HuH-7 (cell line): Measurements from ENCODE around the gene ASIC4.

Experiments used
- DNase-seq: peaks from one replicate; pipeline ENCODE4 v3.0.0; 2011; ENCODE audit warnings: low spot score

The ASIC4 gene, protein sequence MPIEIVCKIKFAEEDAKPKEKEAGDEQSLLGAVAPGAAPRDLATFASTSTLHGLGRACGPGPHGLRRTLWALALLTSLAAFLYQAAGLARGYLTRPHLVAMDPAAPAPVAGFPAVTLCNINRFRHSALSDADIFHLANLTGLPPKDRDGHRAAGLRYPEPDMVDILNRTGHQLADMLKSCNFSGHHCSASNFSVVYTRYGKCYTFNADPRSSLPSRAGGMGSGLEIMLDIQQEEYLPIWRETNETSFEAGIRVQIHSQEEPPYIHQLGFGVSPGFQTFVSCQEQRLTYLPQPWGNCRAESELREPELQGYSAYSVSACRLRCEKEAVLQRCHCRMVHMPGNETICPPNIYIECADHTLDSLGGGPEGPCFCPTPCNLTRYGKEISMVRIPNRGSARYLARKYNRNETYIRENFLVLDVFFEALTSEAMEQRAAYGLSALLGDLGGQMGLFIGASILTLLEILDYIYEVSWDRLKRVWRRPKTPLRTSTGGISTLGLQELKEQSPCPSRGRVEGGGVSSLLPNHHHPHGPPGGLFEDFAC

DNA sequence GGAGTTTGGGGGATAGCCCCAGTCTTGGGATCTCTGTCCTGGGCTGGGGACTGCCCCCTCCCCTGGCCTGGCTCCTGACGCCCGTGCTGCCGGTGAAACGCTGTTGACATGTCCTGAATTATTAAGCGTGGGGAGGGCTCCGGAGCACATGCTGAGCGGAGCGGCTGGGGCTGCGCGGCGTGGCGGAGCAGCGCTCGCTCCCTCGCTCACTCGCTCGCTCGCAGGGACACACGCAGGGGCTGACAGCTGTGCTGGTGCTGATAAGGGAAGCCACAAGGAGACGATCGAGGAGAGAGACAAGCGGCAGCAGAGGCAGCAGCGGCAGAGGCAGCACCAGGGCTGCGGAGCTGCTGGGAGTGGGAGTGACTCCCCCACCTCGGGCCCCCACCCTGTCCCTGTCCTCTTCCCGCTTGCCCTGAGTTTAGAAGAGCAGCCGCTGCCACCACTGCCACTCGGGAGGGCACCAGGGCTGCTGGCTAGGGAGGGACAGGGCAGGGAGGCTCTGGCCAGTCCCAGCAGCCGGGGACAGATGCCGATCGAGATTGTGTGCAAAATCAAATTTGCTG, at the start of gene ASIC4:
ASIC4 (plus strand) TSS at position 287 of the 566 bp plus-strand sequence; CDS start at position 530, 243 bp downstream.
- DNase-seq, result no peak

DNA sequence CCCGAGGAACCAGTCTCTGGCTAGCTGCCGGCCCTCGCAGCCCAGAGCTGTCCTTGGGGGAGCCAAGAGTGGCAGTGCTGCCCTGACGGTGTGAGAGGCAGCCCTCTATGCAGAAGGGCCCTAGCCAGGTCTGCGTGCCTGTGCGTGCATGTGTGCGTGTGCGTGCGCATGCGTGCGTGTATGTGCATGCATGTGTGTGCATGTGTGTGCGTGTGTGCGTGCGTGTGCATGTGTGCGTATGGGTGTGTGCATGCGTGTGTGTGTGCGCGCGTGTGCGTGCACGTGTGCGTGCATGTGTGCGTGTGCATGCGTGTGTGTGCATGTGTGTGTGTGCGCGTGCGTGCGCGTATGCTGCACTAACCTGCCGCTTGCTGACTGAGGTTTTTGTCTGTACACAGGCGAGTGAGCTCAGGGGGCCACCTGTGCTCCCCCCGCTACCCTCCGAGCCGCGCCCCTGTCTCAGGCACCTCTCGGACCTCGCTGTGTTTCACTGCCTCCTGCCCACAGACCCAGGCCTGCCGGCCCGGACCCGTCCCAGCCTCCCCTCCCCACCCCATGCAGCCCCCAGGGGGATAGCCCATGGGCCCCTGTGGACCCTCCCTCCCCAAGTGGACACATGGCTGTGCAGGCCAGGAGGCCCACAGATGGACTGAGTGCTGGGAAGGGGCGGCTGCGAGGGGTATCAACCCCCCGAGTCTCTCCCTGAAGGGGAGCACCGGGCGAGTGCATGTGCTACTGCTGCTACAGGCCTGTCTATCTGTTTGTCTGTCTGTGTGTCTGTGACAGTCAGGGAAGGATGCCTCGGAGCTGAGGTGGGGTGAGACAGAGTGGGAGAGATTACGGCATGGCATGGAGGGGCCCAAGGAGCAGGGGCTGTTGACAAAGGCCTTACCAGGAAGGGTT, 48.4 kb upstream of the ASIC4 start:
- DNase-seq, result no peak

DNA sequence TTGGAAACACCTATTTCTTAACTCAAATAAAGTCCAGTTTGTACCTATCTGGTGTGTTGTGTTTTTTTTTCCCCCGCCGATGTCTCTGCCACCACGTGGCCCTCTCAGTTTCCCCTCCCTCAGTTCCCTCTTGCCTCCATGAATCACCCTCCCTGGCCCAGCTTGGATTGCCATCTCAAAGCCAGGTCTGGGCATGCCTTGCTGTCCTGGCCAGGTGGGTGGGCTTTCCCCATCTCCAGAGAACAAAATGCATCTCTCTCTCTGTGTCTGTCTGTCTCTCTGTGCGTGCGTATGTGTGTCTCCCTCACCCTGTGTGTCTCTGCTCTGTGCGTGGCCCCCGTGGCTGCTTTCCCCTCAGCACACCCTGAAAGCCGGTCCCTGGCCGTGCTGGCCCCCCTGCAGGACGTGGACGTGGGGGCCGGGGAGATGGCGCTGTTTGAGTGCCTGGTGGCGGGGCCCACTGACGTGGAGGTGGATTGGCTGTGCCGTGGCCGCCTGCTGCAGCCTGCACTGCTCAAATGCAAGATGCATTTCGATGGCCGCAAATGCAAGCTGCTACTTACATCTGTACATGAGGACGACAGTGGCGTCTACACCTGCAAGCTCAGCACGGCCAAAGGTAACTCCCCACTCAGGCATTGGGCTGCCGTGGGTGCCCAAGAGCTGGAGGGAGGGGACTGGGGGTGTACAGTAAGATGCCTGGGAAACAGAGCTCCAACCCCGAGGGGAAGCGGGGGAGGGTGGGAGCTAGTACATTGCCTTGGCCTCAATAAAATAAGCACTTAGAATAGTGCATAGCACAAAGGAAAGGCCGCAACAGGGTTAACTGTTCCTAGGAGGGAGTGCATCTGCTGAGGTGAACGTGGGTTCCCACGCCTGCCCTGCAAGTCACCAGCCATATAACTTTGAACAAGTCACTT, 47.2 kb upstream of the ASIC4 start:
- DNase-seq, result no peak

DNA sequence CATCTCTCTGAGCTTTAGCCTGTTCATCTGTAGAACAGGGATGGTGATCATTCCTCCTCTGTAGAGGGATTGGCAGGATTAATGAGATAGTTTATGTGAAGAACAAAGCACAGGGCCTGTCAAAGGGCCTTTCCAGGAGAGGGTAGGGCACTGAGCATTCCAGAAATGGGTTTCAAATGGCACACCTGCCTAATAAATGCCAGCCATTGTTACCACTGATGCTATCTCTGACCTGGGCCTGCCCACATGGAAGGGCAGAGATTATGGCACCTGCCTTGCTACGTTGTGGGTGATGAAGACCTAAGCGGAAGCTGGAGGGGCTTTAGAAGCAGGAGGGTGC, 46.6 kb upstream of the ASIC4 start:
- DNase-seq, result no peak

- DNase-seq, result no peak
These were observed 45.7 kb upstream of the ASIC4 start for GRCh38 chr2:219468410-219469185.

DNA sequence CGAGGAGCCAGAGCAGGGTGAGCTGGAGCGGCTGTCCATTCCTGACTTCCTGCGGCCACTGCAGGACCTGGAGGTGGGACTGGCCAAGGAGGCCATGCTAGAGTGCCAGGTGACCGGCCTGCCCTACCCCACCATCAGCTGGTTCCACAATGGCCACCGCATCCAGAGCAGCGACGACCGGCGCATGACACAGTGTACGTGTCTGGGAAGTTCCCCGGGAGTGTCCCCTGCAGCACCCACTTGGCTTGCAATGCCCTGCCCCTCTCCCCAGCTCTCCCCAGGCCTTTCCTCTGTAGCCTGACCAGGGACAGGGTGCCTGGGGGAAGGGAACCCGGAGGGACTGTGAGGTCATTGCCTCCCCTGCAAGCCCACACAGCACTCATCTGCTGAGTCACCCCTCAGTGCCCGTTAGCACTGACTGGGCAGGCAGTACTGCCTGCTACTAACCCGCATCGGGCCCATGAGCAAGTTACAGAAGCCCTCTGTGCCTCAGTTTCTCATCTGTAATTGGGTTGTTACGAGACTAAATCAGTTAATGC, 45.0 kb upstream of the ASIC4 start:
- no peak for DNase-seq

- no peak for DNase-seq
These were observed 43.9 kb upstream of the ASIC4 start for GRCh38 chr2:219470429-219470828.

- no peak for DNase-seq
These were observed 42.6 kb upstream of the ASIC4 start for GRCh38 chr2:219471476-219472371.

- no peak for DNase-seq
These were observed 41.6 kb upstream of the ASIC4 start for GRCh38 chr2:219472629-219473187.

DNA sequence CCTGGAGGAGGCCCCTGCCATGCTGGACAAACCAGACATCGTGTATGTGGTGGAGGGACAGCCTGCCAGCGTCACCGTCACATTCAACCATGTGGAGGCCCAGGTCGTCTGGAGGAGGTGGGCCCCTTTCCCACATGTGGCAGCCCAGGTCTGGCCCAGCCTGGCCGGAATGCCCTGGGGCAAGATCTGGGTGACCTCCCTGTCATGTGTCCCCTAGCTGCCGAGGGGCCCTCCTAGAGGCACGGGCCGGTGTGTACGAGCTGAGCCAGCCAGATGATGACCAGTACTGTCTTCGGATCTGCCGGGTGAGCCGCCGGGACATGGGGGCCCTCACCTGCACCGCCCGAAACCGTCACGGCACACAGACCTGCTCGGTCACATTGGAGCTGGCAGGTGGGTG, 40.8 kb upstream of the ASIC4 start:
- no peak for DNase-seq

- no peak for DNase-seq
These were observed 39.8 kb upstream of the ASIC4 start for GRCh38 chr2:219474285-219475060.

DNA sequence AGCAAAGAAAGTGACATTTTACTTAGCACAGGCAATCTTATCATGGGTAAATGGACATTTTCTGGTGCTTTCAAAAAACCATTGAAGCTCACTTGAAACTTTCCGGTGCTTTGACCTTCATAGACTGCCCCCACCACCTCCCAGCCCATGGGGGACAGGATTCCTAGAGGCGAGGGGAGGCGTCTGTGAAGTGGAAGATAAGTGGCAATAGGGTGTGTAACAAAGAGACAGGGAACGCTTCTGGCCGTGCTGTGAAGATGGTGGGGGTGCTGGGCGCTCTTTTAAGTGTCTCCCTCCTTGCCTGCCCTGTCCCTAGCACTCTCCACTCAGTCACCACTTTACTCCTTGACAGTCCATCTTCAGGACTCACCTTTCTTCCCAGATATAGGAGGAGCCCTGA, 39.0 kb upstream of the ASIC4 start:
- DNase-seq, result no peak

GRCh38 chr2:219475697-219476651, 38.3 kb upstream of the ASIC4 start:
- peak; percentile 95 for DNase-seq

- no peak for DNase-seq
These were observed 37.6 kb upstream of the ASIC4 start for GRCh38 chr2:219476652-219477151.

- DNase-seq, result no peak
These were observed 37.1 kb upstream of the ASIC4 start for GRCh38 chr2:219477179-219477578.

GRCh38 chr2:219477815-219478214, 36.5 kb upstream of the ASIC4 start:
- no peak for DNase-seq

DNA sequence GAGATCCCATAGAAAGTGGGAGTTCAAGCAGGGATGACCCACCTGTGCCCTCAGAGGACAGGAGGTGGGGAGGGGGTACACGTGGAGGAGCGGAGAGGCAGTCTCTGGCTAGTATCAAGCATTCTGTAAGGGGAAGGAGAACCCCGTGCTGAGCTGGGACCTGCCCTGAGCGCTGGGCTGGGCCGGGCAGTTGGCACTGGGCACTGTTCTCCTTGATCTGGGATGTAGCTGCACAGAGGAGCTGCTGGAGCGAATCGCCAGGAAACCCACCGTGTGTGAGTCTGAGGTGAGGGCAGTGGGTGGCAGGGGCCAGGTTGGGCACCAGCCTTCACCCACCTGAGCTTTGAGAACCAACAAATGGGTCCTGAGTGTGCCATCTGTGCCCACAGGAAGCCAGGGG, 35.4 kb upstream of the ASIC4 start:
- no peak for DNase-seq
